Stimulated activated naive CD4-positive, alpha-beta T cell treated with Interleukin-2 at 50 U/mL for 16 hours (primary cell): ENCODE measurements around the gene CHD2.
"Not testable (repeated sequence)": the region's sequence is repeated elsewhere in the genome, so short reads cannot be mapped to it uniquely, and the experiment has no call there.

Experiments
- DNase-seq: peaks from one replicate; lab custom pipeline; 2025; lab: John Stamatoyannopoulos, UW

Gene CHD2

GRCh38 chr15:93020976-93021772 is 121.0 kb downstream of the CHD2 start:
- DNase-seq, result no peak

- no peak for DNase-seq
These were observed 124.2 kb downstream of the CHD2 start for GRCh38 chr15:93024293-93024692.

- no peak for DNase-seq
These were observed 124.8 kb downstream of the CHD2 start for GRCh38 chr15:93024716-93025624.

GRCh38 chr15:93025625-93025982 is 125.5 kb downstream of the CHD2 start:
- no peak for DNase-seq

GRCh38 chr15:93026380-93026817 is 126.3 kb downstream of the CHD2 start:
- no peak for DNase-seq

GRCh38 chr15:93027413-93027812 is 127.3 kb downstream of the CHD2 start:
- DNase-seq, result no peak

- no peak for DNase-seq
These were observed 128.0 kb downstream of the CHD2 start for GRCh38 chr15:93028111-93028631.

GRCh38 chr15:93028632-93029213 is 128.6 kb downstream of the CHD2 start:
- DNase-seq, result peak; percentile 5

GRCh38 chr15:93029214-93029835 is 129.2 kb downstream of the CHD2 start:
- no peak for DNase-seq

- no peak for DNase-seq
These were observed 129.8 kb downstream of the CHD2 start for GRCh38 chr15:93029836-93030429.

GRCh38 chr15:93030430-93031102 is 130.4 kb downstream of the CHD2 start:
- peak; percentile 38 for DNase-seq

GRCh38 chr15:93031103-93031464 is 131.0 kb downstream of the CHD2 start:
- DNase-seq, result no peak

- not testable (repeated sequence) for DNase-seq
These were observed 131.6 kb downstream of the CHD2 start for GRCh38 chr15:93031557-93032384.

GRCh38 chr15:93032515-93033206 is 132.5 kb downstream of the CHD2 start:
- DNase-seq, result not testable (repeated sequence)

GRCh38 chr15:93033434-93034045 is 133.4 kb downstream of the CHD2 start:
- DNase-seq, result no peak

- no peak for DNase-seq
These were observed 134.4 kb downstream of the CHD2 start for GRCh38 chr15:93034512-93034911.

- no peak for DNase-seq
These were observed 135.2 kb downstream of the CHD2 start for GRCh38 chr15:93035092-93035915.
